Prostate gland (tissue), 1 donor: ENCODE data around the gene ZNG1F.
"Not testable (repeated sequence)": the region's sequence is repeated elsewhere in the genome, so short reads cannot be mapped to it uniquely, and the experiment has no call there.

ENCODE experiments used
- POLR2A ChIP-seq: fragments of 450-650 bp; IDR thresholded peaks from one replicate; pipeline ENCODE4 v1.6.1; 2016; ENCODE audit warnings: antibody characterized with exemption, mild to moderate bottlenecking
- POLR2AphosphoS5 ChIP-seq: sonication (generic); formaldehyde crosslinking; IDR thresholded peaks from one replicate; pipeline ENCODE4 v1.6.1; 2017; ENCODE audit warnings: antibody characterized with exemption

- TF ChIP-seq POLR2A, POLR2AphosphoS5: not testable (repeated sequence)
Measured at GRCh38 chr9:41188439-41188838, 678 bp downstream of the ZNG1F start.
